GM21576 (cell line): ENCODE data around the gene ACSF2.
"Not testable (repeated sequence)": the region's sequence is repeated elsewhere in the genome, so short reads cannot be mapped to it uniquely, and the experiment has no call there.

Experiments used
- ATAC-seq: cut with Tn5 transposase; IDR thresholded peaks from one replicate; pipeline ENCODE4 v1.9.1; 2021; ENCODE audit warnings: mild to moderate bottlenecking, moderate library complexity; ENCODE audit not compliant: unreplicated experiment

Gene ACSF2

DNA sequence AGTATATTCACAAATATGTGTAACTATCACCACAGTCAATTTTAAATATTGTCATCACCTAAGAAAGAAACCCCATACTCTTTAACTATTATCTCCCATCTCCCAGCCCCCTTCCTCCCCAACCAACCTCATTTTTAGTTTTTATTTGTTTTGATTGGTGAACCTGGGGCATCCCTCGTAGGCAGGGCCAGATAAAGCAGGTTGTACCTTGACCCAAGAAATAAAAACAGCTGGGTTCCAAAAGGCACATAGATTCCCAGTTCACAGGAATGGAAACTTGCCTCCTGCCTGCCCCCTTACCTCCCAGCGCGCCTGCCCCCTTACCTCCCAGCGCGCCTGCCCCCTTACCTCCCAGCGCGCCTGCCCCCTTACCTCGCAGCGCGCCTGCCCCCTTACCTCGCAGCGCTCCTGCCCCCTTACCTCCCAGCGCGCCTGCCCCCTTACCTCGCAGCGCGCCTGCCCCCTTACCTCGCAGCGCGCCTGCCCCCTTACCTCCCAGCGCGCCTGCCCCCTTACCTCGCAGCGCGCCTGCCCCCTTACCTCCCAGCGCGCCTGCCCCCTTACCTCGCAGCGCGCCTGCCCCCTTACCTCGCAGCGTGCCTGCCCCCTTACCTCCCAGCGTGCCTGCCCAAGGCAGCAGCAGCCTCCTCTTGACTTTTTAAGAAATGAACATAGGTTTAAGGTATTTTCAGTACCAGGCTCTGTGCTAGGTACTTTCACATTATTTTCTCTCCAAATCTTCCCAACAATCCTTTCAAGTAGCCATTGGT, 49.9 kb downstream of the ACSF2 start:
- not testable (repeated sequence) for ATAC-seq

DNA sequence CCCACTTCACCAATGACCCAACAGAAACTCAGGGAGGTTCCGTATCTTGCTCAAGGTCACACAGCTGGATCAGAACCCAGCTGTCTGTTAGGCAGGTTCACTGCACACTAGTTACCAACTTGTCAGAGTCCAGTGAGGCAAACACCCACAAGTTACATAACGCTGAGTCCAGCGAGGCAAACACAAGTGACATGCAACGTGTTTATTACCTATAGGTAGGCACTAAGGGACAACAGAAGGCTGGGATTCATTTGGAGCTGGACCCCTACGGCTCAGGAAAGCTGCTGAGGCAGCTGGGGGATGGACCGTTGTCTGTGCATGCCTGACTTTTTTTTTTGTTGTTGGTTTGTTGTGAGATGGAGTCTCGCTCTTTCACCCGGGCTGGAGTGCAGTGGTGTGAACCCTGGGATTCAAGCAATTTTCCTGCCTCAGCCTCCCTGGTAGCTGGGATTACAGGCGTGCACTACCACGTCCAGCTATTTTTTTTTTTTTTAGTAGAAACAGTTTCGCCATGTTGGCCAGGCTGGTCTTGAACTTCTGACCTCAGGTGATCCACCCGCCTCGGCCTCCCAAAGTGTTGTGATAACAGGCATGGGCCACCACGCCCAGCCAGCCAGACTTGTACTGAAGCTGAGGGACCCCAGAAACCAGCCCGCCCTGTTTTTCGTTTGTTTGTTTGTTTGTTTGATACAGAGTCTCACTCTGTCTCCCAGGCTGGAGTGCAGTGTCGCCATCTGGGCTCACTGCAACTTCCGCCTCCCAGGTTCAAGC, 50.7 kb downstream of the ACSF2 start:
- ATAC-seq: no peak

DNA sequence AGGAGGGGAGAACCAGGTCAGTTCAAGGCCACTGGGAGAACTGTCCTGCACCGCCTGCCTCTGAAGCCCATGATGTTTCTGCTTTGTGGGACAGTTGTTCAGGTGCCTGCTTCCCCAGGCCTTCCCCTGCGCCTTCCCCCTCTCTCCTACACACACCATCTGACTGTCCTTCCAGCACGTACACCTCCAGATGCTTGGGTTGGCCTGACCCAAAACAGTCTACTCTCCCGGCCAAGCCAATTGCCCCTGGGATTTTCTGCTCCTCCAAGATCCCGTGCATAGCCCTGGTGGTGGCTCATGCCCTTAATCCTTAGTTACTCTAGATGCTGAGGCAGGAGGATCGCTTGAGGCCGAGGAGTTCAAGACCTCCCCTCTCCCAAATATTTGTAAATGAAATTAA, 52.0 kb downstream of the ACSF2 start:
- ATAC-seq: no peak

DNA sequence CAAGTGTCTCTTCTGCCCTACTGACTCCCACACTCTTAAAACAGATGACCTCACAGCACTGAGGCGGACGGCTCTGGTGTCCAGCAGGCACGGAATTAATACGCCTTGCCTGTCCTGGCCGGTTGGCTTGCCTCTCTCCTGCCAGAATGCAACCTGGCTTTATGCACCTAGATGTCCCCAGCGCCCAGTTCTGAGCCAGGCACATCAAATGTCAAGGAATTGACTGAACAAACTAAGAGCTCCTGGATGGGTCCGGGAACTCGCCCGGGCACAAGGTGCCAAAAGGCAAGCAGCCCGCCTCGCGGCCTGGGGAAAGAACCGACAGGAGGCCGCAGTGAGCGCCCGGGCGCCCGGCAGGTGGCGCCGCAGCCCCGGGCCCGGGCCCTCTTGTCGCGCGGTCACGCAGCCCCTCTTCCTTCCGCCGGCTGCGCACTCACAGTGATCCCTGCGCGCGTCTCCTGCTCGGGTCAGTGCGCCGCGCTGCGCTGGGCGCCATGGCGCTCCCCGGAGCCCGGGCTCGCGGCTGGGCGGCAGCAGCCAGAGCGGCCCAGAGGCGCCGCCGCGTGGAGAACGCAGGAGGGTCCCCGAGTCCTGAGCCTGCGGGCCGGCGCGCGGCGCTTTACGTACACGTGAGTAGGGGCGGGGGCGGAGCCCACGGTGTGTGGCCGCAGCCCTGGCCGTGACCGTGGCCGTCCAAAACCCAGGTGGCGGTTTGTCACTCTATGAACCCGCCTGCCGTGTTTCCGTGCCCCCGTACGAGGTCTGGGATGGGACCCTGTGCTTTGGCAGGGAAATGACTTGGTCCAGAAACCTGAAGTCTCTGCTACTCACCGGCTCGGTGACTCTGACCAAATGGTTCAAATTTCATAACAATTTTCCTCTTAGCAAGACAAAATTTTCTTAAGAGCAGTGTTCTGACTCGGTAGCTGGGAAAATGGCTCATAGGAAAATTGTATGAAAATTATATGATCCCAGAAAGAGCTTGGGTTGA, 52.7 kb downstream of the ACSF2 start, which contains the start of gene RSAD1:
RSAD1 (plus strand) TSS at position 470 of the 991 bp plus-strand sequence; CDS start at position 495, 25 bp downstream.
- ATAC-seq: peak; percentile 81

DNA sequence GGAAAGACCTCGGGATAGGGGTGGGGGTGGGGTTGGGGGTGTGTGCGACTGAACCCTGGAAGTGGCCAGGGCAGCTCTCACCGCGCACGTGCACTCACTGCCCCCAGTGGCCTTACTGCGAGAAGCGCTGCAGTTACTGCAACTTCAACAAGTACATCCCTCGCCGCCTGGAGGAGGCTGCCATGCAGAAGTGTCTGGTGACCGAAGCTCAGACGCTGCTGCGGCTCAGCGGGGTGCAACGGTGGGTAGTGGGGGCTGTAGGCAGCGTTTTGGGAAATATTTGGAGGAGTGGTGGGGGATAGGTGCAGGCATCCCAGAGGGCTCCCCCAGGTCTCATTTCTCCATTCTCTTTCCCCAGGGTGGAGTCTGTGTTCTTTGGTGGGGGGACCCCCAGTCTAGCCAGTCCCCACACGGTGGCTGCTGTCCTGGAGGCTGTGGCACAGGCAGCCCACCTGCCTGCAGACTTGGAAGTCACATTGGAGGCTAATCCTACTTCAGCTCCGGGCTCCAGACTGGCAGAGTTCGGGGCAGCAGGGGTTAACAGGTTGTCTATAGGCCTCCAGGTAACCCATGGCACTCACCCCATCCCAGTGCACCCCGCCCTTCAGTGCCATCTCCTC, 53.6 kb downstream of the ACSF2 start:
- ATAC-seq: peak; percentile 41

DNA sequence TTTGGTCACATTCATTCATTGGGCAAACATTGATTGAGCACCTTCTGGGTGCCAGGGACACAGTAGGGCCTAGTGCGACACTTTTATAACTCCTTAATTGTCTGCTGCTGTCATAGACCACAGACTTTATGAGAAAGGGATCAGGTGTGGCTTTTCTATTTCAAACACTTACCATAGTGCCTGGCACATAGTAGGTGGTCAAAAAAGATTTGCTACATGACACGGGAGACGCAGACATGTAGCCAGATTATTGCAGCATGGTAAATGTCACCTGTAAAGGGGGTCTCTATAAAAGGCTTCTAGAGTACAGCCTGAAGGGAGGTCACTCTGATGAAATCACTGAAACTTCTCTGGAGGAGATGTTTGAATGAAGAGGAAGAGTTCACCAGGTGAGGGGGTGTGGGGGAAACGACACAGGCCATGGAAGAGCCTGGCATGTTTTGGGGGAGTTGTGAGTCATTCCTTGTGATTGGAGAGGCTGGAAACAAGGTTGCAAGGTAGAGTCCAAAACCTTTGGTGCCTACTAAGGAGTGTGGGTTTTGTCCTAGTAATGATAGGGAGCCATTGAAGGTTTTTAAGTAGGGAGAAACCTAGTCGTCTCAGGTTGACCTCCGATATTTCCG, 54.2 kb downstream of the ACSF2 start:
- no peak for ATAC-seq

DNA sequence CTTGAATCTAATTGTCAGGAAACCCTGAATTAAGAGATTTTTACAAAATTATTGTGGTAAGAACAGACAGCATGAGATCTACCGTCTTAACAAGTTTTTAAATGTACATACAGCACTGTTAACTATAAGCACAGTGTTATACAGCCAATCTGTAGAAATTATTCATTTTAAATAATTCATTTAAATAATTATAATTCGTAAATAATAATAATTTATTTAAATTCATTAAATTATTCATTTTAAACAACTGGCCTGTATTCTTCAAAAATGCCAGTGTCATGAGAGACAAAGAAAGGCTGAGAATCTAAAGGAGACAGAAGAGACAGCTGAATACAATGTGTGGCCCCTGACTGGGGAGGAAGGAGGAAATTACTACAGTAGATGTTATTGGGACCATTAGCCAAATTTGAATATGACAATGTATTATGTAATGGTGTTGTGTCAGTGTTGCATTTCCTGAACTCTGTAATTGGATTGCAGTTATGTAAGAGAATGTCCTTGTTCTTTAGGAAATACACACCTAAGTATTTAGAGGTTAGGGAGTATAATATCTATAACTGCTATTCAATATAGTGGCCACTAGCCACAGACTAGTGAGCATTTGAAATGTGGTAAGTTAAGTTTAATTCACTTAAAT, 55.0 kb downstream of the ACSF2 start:
- ATAC-seq: no peak

DNA sequence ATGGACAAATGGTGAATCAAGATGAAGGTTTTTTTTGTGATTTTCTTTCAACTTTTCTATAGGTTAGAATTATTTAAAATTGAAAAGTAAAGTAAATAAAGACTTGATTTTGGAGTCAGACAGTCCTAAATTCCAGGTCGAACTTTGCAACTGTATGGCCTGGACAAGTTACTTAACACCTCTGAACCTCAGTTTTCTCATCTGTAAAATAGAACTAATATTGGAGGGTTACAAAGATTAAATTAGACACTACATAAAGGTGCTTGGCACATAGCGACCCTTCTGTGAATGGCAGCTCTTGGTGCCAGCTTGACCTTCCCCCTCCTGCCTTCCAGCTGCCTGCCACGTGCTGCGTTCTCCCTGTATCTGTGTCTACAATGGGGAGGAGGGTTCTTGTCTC, 55.6 kb downstream of the ACSF2 start:
- no peak for ATAC-seq

DNA sequence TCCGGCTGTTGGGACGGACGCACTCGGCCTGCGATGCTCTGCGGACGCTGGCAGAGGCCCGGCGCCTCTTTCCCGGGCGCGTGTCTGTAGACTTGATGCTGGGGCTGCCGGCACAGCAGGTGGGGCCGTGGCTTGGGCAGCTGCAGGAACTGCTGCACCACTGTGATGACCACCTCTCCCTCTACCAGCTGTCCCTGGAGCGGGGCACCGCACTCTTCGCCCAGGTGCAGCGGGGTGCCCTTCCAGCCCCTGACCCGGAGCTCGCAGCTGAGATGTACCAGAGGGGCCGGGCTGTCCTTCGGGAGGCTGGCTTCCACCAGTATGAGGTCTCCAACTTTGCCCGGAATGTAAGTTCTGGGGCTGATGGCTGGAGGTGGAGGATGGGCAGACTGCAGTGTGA, 56.1 kb downstream of the ACSF2 start:
- ATAC-seq: no peak

DNA sequence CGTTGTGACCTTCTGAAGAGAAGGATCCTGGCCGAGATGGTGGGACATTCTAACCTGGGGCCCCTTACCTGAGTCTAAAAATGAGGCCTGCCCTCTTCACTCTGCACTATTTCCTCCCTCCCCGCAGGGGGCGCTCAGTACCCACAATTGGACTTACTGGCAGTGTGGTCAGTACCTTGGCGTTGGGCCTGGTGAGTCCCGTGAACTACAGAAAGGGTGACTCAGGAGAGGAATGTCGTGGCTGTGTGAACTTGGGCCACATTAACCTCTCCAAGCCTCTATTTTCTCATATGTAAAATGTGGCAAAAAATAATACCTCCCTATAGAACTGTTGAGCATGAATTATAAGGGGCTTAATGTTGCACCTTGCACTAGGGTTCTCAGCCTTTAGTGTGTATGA, 56.5 kb downstream of the ACSF2 start:
- no peak for ATAC-seq

DNA sequence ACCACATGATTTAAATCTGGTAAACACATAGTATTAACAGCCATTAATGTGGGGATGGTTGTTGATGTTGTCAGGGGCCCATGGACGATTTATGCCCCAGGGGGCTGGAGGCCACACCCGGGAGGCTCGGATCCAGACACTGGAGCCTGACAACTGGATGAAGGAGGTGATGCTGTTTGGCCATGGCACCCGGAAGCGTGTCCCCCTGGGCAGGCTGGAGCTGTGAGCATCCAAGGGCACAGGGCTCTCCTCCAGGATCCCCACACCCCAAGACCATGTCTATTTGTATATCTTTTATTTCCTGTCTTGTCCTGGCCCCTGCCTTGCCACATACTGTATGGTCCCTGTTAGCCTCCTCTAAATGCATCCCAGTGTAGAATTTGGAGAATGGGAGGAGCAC, 57.2 kb downstream of the ACSF2 start:
- no peak for ATAC-seq

DNA sequence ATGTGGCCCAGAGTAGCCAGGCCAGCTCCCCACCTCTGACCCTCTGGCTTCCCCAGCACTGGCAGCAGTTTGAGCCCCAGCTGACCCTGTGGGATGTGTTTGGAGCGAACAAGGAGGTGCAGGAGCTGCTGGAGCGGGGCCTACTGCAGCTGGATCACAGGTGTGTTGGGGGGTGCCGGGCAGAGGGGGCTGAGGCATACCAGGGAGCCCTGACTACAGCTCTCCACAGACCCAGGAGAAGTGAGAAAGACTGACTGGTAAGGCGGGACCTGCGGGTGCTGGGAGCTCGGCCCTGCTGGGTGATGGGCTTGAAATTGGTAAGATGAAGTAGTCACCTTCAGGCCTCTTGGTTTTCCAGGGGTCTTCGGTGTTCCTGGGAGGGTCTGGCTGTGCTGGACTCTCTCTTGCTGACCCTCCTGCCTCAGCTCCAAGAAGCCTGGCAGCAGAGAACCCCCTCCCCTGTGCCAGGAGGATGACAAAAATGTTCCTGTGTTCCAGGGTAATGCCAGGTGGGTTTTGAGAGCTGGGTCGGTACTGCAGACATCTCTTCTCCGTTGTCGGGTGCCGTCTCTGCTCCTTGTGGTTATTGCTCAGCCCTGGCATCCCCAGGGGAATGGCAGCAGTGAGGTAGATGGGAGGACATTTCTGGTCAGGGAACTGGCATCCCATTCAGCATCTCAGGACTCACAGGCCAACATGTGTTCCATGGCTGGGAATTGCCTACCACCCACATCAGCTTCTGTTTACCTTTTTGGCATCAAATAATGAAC, 58.6 kb downstream of the ACSF2 start:
- no peak for ATAC-seq

DNA sequence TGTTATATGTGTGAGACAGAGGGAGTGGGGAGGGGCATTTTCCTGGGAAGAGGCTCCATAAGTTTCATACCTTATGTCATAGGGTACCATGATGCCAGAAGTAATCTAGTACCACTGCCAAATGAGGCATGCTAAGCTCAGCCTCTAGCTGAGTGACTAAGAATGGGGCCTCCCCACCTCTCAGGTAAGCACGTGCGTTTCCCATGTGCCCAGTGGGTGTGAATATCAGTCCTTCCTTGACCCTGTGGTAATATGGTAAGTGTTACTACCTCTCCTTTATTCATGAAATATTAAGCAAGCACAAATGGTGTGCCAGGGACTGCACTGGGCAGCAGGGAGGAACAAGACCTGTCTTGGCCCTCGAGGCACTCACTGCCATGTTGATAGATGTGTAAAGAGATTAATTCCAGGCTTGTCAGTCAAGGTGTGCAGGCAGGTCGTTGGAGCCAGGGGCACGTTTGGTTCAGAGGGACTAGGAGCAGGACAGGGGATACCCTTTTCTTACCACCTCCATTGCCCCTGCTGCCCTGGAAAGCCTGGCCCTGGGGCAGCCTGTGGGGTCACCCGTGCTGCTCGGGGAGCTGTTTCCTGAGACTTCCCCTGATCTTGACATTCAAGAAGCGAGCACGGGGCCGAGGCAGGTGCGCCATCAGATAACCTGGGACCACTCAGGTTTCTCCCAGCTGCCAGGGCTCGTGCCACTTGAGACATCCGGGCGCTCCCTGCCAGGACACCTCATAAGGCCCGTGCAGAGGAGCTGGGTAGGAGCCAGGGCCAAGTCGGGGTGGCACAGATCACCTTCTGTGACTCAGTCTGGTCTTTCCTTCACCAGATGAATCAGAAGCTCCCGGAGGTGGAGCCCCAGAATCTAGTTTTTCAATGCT, 61.4 kb downstream of the ACSF2 start:
- ATAC-seq: no peak

DNA sequence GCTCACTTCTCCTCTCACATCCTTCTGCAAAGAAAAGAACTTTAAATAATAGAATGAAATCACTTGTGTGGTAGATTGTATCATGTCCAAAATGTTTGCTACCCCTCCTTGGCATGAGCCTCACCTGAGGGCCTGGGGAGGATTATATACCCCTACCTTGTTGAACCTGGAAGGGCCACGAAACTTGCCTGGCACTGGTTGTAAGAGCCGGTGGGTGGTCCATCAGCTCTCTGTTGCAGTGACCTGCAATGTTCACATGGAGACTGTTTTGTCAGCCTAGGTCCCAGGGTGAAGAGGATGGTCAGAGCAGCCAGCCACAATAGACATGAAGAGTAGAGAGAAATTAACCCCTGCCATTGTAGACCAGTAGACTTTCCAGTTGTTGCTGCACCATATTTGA, 62.9 kb downstream of the ACSF2 start:
- ATAC-seq: no peak

DNA sequence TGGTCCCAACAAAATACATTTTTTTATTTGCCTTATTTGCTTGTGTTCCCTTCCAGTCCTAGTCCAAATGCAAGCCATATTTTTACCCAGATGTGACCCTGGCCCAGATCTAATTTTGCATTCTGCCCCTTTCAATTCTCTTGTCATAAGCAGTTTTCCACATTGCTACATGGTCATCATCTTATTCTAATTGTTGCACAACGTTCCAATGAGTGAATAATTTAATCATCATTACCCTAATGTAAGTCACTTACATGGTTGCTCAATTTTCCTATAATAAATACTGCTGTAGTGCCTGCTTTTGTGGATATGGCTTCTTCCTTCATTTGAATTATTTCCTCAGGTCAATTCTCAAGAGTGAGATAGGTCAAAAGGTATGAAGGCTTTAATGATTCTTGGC, 65.5 kb downstream of the ACSF2 start:
- no peak for ATAC-seq

DNA sequence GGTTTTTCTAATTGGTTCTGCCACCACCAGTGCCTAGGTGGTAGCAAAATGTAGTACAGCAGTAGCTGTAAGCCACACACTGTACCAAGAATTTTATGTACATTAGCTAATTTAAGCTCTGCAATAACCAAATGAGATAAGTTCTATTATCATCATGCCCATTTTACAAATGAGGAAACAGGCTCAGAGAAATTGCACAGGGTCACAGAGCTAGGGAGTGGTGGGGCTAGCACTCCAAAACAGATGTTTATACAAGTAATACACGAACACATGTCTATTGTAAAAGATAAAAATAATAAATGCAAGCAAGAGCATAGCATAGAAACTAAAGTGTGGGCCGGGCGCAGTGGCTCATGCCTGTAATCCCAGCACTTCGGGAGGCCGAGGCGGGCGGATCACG, 66.2 kb downstream of the ACSF2 start:
- no peak for ATAC-seq

DNA sequence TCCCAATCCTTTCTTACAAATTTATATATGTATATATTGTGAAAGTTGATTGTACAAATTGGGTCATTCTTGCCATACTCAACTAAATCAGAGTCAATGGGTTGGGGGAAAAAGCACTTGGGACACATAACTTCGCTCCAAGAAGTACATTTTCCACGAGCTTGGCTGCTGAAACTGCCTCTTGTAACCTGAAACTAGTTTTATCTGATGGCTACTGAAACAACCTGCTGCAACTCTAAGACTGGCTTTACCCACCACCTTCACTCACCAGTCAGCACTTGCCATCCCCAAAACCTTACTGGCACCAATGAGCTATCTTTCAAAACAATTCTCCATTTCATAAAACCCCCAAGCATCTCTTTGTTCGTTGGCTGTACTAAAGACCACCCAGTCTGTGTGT, 67.7 kb downstream of the ACSF2 start:
- no peak for ATAC-seq

DNA sequence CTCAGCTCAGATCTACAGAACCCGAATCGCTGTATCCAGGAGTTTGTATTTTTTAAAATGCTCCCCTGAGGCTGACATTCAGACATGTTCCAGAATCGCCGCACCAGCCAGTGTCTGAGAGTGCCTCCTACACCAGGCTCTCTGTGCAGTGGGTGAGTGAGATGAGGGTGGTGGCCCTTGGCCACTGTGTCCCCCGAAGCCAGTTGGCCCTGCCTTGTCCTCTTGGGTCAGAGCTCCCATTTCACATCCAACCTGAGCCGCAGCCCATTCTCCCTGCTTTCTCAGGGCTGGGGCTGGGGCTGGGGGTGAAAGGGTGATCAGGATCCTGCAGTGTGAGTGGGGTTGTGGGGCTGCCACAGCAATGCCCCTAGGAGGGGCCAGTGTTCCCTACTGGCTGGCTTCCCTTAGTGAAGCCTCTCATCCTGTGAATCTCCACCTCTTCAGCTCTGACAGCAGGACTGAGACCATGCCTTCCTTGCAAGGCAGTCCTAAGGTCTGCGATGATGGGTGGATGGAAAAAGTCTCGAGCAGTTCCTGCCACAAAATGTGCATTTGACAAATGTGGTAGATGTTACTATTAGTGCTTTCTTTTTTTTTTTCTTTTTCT, 69.3 kb downstream of the ACSF2 start:
- ATAC-seq: no peak
